GM21515 (cell line): ENCODE measurements around the gene EBNA1BP2.
"Not testable (repeated sequence)": the region's sequence is repeated elsewhere in the genome, so short reads cannot be mapped to it uniquely, and the experiment has no call there.

Source experiments
- ATAC-seq: cut with Tn5 transposase; IDR thresholded peaks from one replicate; pipeline ENCODE4 v1.9.1; 2021; ENCODE audit not compliant: unreplicated experiment

EBNA1BP2 gene

GRCh38 chr1:43121256-43121900 lies 50.7 kb downstream of the EBNA1BP2 start:
- ATAC-seq: no peak

- ATAC-seq: not testable (repeated sequence)
Observed at GRCh38 chr1:43119928-43120586, 52.0 kb downstream of the EBNA1BP2 start.
